ENCODE results near the gene HNF1B. TPM values are rescaled to one million over a fixed set of nuclear protein-coding genes. Genes with fewer than 3 reads are reported as not detected.

HNF1B gene
- total RNA-seq, 1 donor: not detected

- Histone ChIP-seq H3K36me3 (ENCODE audit: insufficient read depth, low read length) (peaks cover 12% of the 10 kb centered on the region), H3K9me3 (ENCODE audit: low read depth, low read length) (no peaks in the 10 kb centered on the region), H3K4me1 (ENCODE audit: insufficient read depth, low read length) (peaks cover 9% of the 10 kb centered on the region), H3K27ac (ENCODE audit: low read depth, low read length) (no peak overlapping the region), H4K20me1 (ENCODE audit: insufficient read depth, low read length) (peaks cover 7% of the 10 kb centered on the region), H3K4me2 (ENCODE audit: insufficient read depth, low read length) (no peak overlapping the region), H2AFZ (ENCODE audit: low read length) (no peak overlapping the region), H3K4me3 (ENCODE audit: insufficient read depth, low read length) (no peak overlapping the region), H3K79me2 (ENCODE audit: insufficient read depth, low read length) (peaks cover 68% of the 10 kb centered on the region), H3K27me3 (ENCODE audit: insufficient read depth, low read length) (no peaks in the 10 kb centered on the region)
- no peak for TF ChIP-seq CTCF (IDR thresholded peaks at IDR 0.05; ENCODE audit: extremely low read depth, low read depth, low read length)
- DNase-seq (ENCODE audit: insufficient read length, low spot score, missing footprints): no peak
These were observed 106.9 kb downstream of the HNF1B start for GRCh38 chr17:37637956-37638355.

Other genes starting within 250 kb of the HNF1B start
- gene SYNRG, start 135.6 kb downstream of the HNF1B start, total RNA-seq: 23.9 and 24.8 TPM in 2 replicates
- 29.2 and 29.3 TPM in 2 replicates for gene DDX52, start 101.6 kb downstream of the HNF1B start, total RNA-seq
- not detected in 2 replicates for gene TBC1D3K, start 179.4 kb upstream of the HNF1B start, total RNA-seq
- 4.0 TPM in 1 of 2 replicates, not detected in the other for gene TBC1D3L, start 244.0 kb upstream of the HNF1B start, total RNA-seq

All from osteoblast (primary cell).